WERI-Rb-1 (cell line): ENCODE data around the gene NANOG.
"Not testable (repeated sequence)": the region's sequence is repeated elsewhere in the genome, so short reads cannot be mapped to it uniquely, and the experiment has no call there.

ENCODE experiments used
- DNase-seq: peaks from one replicate; pipeline ENCODE4 v3.0.0-alpha.2; 2020
- H3K27ac ChIP-seq: fragments of 250-450 bp; sonication (Bioruptor Pico); 2 replicates; pipeline ENCODE4 v1.5.1; 2020; ENCODE audit warnings: mild to moderate bottlenecking, moderate library complexity
- H3K27me3 ChIP-seq: fragments of 250-450 bp; sonication (Bioruptor Pico); 2 replicates; pipeline ENCODE4 v1.5.1; 2021; ENCODE audit warnings: mild to moderate bottlenecking, low read depth, moderate library complexity; ENCODE audit not compliant: insufficient read depth, severe bottlenecking
- H3K36me3 ChIP-seq: fragments of 250-450 bp; sonication (Bioruptor Pico); 2 replicates; pipeline ENCODE4 v1.5.1; 2020; ENCODE audit warnings: mild to moderate bottlenecking, moderate library complexity
- H3K4me3 ChIP-seq: 2 replicates; pipeline ENCODE4 v1.5.1; 2011; ENCODE audit warnings: low read depth, mild to moderate bottlenecking, control low read depth, low read length
- H3K9me3 ChIP-seq: fragments of 250-450 bp; sonication (Bioruptor Pico); 2 replicates; pipeline ENCODE4 v1.5.1; 2021; ENCODE audit warnings: mild to moderate bottlenecking, moderate library complexity; ENCODE audit not compliant: severe bottlenecking
- TF ChIP-seq, protein P1 (sequence below): IDR thresholded peaks from 2 replicates; pipeline ENCODE4 v1.5.1; 2011; ENCODE audit warnings: low read depth, mild to moderate bottlenecking, control low read depth, inconsistent platforms, low read length

The NANOG gene

DNA sequence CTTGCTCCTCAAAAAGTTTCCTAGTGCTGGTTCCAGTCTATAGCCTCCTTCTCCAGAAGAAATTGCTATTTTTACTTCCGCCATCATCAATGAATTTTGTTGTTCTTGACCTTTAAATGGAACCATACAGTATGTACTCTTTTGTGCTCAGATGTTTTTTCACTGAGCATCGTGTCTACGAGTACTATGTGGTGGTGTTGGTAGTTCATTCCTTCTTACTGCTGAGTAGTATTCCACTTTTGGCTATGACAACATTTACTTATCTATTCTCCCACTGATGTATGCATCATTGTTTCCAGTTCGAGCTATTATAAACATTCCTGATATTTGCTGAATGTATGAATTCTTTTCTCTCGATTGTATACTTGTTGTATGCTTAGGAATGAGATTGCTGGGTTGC, 54.9 kb downstream of the NANOG start:
- Histone ChIP-seq H3K27me3 (no peaks in the 10 kb centered on the region), H3K36me3 (no peaks in the 10 kb centered on the region), H3K9me3 (no peaks in the 10 kb centered on the region), H3K27ac (no peak overlapping the region), H3K4me3 (no peak overlapping the region)
- DNase-seq: no peak
- TF ChIP-seq, protein P1, sequence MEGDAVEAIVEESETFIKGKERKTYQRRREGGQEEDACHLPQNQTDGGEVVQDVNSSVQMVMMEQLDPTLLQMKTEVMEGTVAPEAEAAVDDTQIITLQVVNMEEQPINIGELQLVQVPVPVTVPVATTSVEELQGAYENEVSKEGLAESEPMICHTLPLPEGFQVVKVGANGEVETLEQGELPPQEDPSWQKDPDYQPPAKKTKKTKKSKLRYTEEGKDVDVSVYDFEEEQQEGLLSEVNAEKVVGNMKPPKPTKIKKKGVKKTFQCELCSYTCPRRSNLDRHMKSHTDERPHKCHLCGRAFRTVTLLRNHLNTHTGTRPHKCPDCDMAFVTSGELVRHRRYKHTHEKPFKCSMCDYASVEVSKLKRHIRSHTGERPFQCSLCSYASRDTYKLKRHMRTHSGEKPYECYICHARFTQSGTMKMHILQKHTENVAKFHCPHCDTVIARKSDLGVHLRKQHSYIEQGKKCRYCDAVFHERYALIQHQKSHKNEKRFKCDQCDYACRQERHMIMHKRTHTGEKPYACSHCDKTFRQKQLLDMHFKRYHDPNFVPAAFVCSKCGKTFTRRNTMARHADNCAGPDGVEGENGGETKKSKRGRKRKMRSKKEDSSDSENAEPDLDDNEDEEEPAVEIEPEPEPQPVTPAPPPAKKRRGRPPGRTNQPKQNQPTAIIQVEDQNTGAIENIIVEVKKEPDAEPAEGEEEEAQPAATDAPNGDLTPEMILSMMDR: no peak

DNA sequence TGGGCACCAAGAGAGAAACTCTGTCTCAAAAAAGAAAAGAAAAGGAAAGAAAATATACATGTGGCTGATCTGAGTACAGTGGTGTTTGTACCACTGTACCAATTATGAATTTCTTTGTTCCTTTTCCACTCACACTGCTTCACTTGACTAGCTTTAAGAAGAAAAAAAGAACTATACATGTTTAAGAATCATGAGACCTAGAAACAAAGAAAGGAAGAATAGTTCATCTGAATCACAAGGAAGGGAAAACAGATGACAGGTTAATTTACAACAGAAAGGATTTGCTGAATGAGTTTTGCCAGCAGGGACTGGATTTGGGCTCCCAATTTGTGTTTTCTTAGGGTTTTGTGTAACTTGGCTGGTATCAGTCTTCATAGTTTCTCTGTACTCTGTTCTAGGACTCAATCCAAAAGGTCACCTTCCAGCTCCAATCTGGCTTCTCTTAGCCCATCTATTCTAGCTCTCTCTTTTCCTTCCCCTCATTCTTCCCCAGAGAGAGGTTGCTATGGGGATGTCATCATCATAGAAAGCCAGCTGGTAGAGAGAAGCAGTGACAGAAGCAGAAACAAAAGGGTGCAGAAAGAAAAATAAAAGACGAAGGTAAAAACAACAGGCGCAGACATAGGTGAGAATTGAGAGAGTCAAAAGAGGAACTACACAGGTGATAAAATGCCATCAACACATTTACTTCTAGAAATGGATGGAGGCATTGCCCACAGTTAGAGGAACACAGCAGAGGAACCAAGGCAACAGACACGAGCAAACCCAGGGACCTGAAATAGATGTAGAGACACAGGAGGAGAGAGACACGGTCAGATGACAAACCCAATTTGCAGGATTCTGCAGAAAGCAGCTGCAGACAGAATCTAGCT, 58.3 kb downstream of the NANOG start:
- not testable (repeated sequence) for DNase-seq, H3K27ac ChIP-seq, H3K36me3 ChIP-seq, H3K4me3 ChIP-seq, H3K27me3 ChIP-seq, H3K9me3 ChIP-seq

DNA sequence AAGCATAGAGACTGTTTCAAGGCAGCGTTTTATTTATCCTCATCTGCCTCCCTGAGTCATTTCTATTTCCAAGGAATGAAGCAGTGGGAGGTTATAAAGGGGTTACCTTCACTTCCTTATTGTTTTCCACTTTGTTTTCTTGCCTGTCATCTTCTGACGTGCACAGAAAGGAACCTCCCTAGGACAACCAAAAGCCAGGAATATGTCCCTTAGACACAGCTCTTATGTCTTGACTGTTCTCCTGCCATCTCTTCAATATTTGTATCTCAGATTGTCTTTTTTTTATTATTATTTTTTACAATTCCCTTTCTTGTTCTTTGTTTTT, 58.9 kb downstream of the NANOG start:
- H3K27me3 ChIP-seq, H3K9me3 ChIP-seq, H3K4me3 ChIP-seq, DNase-seq, H3K27ac ChIP-seq, H3K36me3 ChIP-seq: not testable (repeated sequence)
